Amniotic epithelial cell (primary cell): Measurements from ENCODE around the gene NIFK.
A peak's percentile ranks its signal among the peaks of the same experiment; 100 is the strongest.

ENCODE experiments used
- DNase-seq: peaks from one replicate; pipeline ENCODE4 v3.0.0-alpha.2; 2010; ENCODE audit warnings: low read depth

Gene NIFK

DNA sequence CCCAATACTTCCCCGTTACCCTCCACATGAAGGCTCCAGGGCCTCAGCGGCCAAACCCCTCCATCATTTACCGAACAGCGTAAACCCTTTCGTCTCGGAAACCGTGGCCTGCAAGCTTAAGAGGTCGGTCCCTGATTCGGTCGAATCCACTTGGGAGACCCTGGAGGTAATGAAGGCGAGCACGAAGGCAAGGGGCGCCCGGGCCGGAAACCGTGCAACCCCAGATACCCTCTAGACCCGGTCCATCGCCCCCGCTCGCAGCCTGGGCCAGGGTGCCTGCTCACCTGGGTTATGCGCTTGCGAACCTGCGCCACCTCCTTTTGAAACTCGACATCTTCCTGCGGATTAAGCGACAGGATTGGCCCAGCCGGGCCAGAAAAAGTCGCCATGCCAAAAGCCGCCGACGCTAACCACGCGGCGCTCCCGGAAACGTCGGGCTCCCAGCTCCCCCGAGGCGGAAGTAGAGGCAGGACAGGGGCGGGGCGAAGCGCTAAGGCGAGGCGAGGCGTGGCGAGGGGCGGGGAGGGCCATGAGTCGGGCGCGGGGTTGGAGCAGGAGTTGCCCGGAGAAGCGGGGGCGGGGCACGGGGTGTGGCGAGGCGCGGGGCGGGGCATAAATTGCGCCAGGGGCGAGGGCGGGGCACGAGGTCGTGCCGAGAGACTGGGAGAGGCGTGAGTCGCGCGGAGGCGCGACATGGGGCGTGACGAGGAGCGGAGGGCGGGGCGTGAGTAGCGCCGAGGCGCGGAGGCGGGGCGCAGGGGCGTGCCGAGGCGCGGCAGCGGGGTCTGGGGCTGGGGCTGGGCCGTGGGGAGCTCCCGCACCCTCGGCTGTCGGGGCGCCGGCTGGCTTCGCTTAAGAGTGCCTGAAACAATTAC is at the start of gene NIFK:
Gene NIFK (minus strand): TSS at position 414 of the 875 bp plus-strand sequence. CDS start 25 bp downstream, at position 389.
- DNase-seq: peak; percentile 92

- DNase-seq: no peak
Measured at GRCh38 chr2:121783180-121783579, 46.5 kb upstream of the NIFK start.

DNA sequence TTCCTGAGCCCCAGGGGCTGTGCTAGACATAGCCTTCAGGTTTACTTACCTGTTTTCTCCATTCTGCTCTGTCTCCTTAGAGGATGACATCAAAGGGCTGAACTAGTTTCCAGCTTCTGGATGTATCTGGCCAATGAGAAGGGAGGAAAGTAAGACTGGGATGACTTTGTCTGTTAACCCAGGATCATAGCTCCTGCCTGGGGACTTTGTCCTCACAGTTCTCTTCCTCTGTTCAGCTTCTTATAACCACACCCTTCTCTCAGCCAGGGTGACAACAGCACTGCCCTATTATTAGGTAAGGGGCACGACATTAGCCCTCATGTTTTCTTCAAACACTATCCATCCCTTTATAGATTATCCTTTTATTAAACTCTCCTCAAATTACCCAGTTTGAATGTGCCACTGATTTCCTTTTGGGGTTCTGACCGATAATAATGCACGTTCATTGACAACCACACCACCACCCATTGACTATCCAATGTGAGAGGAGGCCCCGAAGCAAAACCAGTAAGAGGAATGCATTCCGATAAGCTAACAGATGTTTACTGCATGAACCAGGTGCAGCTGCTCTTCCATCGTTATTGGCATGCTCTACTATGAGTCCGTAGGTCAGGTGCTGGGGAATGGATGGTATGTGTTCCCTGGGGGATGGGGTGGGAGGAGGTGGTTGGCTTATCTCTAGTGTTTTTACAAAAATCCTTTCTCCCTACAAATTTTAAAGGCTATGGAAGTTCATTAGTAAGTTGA is 42.2 kb upstream of the NIFK start:
- no peak for DNase-seq

- DNase-seq: peak; percentile 65
Measured at GRCh38 chr2:121777699-121778058, 41.0 kb upstream of the NIFK start.

DNA sequence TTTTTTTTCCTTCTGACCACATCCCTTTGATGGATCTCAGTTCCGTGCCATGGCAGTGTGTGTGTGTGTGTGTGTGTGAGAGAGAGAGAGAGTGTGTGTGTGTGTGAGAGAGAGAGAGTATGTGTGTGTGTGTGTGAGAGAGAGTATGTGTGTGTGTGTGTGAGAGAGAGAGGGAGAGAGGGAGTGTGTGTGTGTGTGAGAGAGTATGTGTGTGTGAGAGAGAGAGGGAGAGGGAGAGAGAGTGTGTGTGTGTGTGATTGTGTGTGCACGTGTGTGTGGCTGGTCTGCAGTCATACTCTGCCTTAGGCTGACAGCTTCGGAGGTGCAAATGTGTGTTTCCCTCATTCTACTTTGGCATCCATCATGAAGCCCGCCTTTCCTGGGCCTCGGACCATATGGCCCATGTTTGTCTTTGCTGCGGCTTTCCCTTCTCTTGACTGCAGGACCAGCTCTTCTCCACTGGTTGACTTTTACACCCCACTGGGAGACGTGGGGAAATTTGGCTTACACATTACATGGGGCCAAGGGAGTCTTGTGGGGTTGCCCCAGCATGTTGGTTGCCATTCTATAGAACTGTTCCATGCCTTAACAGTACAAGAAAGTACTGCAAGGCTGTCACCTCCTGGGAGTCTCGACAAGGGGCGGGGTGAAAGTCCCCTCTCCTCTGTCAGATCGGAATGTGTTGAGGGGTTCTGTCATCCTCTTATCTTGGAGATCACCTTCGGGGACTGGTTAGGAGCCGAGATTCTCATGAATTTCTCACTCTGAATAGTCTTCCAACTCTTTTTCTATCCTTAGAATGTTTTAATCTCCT is 40.4 kb upstream of the NIFK start:
- DNase-seq: no peak

- no peak for DNase-seq
Measured at GRCh38 chr2:121776361-121776760, 39.7 kb upstream of the NIFK start.

DNA sequence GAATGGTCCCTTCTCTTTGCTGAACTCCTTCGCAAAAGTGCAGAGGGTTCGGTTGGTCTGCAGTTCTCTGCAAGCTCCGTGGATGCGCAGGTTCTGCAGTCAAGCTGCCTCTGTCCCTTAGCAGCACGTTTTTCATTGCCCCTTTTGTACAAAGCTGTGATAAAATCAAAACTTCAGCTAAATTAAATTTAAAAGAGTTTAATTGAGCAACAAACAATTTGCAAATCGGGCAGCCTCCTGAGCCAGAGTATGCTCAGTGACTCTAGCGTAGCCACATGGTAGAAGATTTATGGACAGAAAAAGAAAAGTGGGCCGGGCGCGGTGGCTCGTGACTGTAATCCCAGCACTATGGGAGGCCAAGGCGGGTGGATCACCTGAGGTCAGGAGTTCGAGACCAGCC is 37.6 kb upstream of the NIFK start:
- DNase-seq: no peak

- no peak for DNase-seq
Measured at GRCh38 chr2:121771976-121772742, 35.5 kb upstream of the NIFK start.

DNA sequence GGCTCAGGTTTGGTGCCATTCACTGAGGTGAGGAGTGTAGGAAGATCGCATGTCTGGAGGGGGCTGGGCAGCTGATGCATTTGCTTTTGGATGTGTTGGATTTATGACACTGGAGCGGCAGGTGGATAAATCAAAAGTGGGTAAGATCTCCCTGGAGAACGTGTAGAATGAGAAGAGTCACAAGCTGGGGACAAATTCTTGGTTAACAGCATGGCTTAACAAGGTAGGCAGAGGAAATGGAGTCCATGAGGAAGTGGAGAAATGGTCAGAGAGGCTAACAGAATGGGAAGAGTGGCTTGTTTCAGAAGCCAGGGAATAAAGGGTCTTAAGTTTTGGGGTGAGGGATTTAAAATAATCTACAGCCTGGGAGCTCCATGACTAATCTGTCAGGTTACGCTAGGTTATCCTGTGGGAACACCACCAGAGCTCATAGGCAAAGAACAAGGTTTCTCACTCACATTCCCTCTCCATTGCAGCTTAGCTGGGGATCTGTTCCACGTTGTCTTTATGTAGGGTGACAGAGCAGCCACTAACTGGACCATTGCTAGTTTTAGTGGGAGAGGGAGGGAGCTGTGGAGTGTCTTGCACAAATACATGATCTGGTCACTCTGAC is 31.6 kb upstream of the NIFK start:
- no peak for DNase-seq

DNA sequence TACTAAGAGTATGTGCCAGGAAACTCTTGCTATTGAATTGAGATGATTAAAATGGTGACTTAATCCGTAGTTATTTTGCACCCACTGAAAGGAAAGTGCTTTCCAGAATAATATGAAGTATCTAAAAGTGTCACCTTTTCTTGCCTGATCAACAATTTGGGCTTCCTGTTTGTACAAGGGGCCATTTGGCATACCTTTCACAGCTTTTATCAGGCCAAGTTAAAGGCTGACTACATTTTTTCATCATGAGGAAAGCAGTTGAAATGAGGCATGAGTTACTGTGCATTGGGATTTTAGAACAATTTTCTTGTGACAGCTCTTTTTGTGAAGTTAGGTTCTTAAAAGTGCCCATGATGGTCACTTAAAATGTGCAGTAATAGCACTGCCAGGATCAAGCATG is 29.9 kb upstream of the NIFK start:
- DNase-seq: no peak

GRCh38 chr2:121764681-121765228 is 28.1 kb upstream of the NIFK start:
- DNase-seq: no peak

GRCh38 chr2:121755237-121756111 is 18.8 kb upstream of the NIFK start, which contains the start of gene TSN:
Gene TSN, plus strand, starts transcription at chr2:121755651. Its CDS starts 129 bp downstream, at chr2:121755780.
- peak; percentile 93 for DNase-seq

GRCh38 chr2:121754851-121755236 is 18.2 kb upstream of the NIFK start:
- DNase-seq: no peak

GRCh38 chr2:121748202-121748601 is 11.5 kb upstream of the NIFK start:
- DNase-seq: peak; percentile 48

- DNase-seq: no peak
Measured at GRCh38 chr2:121746071-121746578, 9.4 kb upstream of the NIFK start.

GRCh38 chr2:121741450-121741849 is 4.8 kb upstream of the NIFK start:
- no peak for DNase-seq

DNA sequence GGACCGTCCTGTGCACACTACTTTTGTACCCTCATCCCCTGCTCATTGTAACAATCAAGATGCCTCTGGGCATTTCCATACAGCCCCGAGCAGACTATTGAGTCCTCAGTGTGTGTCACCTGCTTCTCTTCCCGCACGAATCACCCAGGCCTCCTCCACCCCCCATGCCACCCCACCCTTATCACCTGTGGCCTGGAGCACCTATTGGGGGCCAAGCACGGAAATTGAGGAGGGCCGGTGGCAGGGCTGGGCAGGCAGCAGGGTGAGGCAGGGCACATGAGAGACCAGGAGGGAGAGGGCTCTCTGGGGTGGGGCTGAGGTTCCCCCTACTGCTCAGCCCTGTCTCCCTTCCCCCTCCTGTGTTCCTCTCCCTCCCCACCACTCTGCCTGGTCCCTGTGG is 4.3 kb upstream of the NIFK start:
- DNase-seq: no peak

DNA sequence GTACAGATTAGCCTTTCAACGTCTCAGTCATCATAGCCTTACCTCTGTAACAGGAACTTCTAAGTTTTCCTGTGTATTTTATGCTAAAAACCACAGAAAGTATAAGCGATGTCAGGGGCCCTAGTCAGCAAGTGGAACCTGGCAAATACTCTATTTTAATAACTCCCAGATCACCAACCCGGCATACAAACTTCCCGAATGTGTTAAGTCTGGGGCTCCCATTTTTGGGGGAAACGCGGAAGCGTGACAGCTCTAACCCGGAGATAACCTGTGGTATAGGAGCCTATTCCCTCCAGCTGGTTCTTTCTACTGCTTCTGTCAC is 574 bp downstream of the NIFK start:
- DNase-seq: no peak

GRCh38 chr2:121735518-121736074 is 1.1 kb downstream of the NIFK start:
- peak; percentile 31 for DNase-seq
